Measurements from ENCODE around the gene UBR4. TPM values are rescaled to one million over a fixed set of nuclear protein-coding genes. Genes with fewer than 3 reads are reported as not detected.
A peak's percentile ranks its signal among the peaks of the same experiment; 100 is the strongest.

The UBR4 gene
- total and polyA plus RNA-seq, 4 donors = 103 to 182 (median 123) TPM

DNA sequence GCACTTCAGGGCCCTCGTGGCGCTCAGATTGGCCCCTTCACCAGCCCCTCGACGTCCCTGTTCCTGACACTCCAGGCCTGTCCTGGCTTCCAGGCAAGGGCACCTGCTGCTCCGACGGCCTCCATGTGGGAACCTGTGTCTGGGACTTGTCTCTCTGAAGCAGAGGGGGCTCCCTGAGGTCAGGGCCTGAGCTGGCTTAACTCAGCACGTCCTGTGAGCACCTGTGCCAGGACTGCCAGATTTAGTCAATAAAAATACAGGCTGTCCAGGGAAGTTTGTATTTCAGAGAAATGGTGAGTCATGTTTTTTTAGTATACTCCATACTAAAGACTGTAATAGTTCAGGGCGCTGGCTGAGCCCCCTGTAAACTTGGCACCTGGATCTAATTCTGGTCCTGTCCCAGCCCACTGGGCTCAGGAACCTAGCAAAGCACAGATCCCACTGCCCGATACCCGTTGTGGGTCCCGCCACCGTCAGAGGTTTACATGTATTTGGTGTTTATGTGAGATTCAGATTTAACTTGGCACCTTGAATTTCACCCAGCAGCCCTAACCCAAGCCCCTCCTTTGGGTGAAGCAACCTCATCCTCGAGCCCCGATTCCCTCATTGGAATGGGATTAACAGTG, 143.7 kb downstream of the UBR4 start:
- Histone ChIP-seq H3K4me1 (ENCODE audit: control insufficient read depth, insufficient read depth, low read length) (peaks cover 34% of the 10 kb centered on the region), H3K27ac (ENCODE audit: low read depth, low read length) (peak overlapping the region; percentile 57), H3K27me3 (ENCODE audit: control insufficient read depth, insufficient read depth, low read length) (peaks cover 7% of the 10 kb centered on the region), H3K9me3 (ENCODE audit: control insufficient read depth, insufficient read depth, low read length) (no peaks in the 10 kb centered on the region), H3K36me3 (ENCODE audit: control insufficient read depth, insufficient read depth, low read length) (no peaks in the 10 kb centered on the region), H3K4me3 (ENCODE audit: low read depth, low read length) (no peak overlapping the region)
- 45% methylated on average over 9 of the region's 14 CpGs for WGBS (ENCODE audit: insufficient coverage)
- no peak for DNase-seq (ENCODE audit: low read depth in 4 of 6, low spot score in 6 of 6)

GRCh38 chr1:19065526-19066247, 144.4 kb downstream of the UBR4 start:
- no peaks in the 10 kb centered on the region for H3K9me3 ChIP-seq (ENCODE audit: control insufficient read depth, insufficient read depth, low read length)
- WGBS (ENCODE audit: insufficient coverage) = 94% methylated on average over 12 of the region's 16 CpGs
- peaks cover 4% of the 10 kb centered on the region for H3K27me3 ChIP-seq (ENCODE audit: control insufficient read depth, insufficient read depth, low read length)
- H3K27ac ChIP-seq (ENCODE audit: low read depth, low read length) = no peak overlapping the region
- peaks cover 34% of the 10 kb centered on the region for H3K4me1 ChIP-seq (ENCODE audit: control insufficient read depth, insufficient read depth, low read length)
- no peak overlapping the region for H3K4me3 ChIP-seq (ENCODE audit: low read depth, low read length)
- H3K36me3 ChIP-seq (ENCODE audit: control insufficient read depth, insufficient read depth, low read length) = no peaks in the 10 kb centered on the region
- DNase-seq (ENCODE audit: low read depth in 4 of 6, low spot score in 6 of 6) = no peak

DNA sequence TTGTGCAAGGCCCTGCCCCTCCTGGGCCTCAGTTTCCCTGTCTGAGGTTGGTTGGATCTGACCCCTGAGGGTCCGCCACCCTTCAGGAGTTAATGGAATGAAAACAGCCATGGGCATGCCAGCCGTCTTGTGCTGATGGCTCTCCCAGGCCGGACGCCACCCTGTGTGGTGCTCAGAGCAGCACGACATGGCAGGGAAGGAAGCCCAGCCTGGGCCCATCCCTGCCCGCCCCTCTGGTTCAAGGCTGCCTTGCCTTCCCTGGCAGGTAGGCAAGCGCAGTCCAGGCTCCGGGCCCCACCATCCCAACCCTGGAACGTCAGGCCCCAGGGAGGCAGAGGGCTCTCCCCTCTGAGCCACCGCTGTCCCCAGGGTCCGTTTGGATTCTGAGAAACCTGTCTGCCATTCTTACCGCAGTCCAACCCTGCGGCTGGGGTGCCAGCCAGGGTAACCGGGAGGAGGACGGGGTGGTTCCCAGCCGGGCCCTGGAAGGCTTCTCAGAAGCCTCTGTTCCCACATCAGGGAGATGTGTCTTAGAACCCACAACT, 145.1 kb downstream of the UBR4 start:
- no peak overlapping the region for H3K4me3 ChIP-seq (ENCODE audit: low read depth, low read length)
- H3K27ac ChIP-seq (ENCODE audit: low read depth, low read length) = no peak overlapping the region
- no peaks in the 10 kb centered on the region for H3K9me3 ChIP-seq (ENCODE audit: control insufficient read depth, insufficient read depth, low read length)
- H3K36me3 ChIP-seq (ENCODE audit: control insufficient read depth, insufficient read depth, low read length) = no peaks in the 10 kb centered on the region
- 90% methylated on average over 16 of the region's 16 CpGs for WGBS (ENCODE audit: insufficient coverage)
- H3K27me3 ChIP-seq (ENCODE audit: control insufficient read depth, insufficient read depth, low read length) = peaks cover 4% of the 10 kb centered on the region
- peaks cover 32% of the 10 kb centered on the region for H3K4me1 ChIP-seq (ENCODE audit: control insufficient read depth, insufficient read depth, low read length)
- no peak for DNase-seq (ENCODE audit: low read depth in 4 of 6, low spot score in 6 of 6)

GRCh38 chr1:19063122-19063521, 146.9 kb downstream of the UBR4 start:
- Histone ChIP-seq H3K27ac (ENCODE audit: low read depth, low read length) (no peak overlapping the region), H3K4me1 (ENCODE audit: control insufficient read depth, insufficient read depth, low read length) (peaks cover 24% of the 10 kb centered on the region), H3K36me3 (ENCODE audit: control insufficient read depth, insufficient read depth, low read length) (no peaks in the 10 kb centered on the region), H3K4me3 (ENCODE audit: low read depth, low read length) (no peak overlapping the region), H3K27me3 (ENCODE audit: control insufficient read depth, insufficient read depth, low read length) (peaks cover 9% of the 10 kb centered on the region), H3K9me3 (ENCODE audit: control insufficient read depth, insufficient read depth, low read length) (no peaks in the 10 kb centered on the region)
- no peak for DNase-seq (ENCODE audit: low read depth in 4 of 6, low spot score in 6 of 6)
- WGBS (ENCODE audit: insufficient coverage) = 90% methylated on average over 12 of the region's 12 CpGs

DNA sequence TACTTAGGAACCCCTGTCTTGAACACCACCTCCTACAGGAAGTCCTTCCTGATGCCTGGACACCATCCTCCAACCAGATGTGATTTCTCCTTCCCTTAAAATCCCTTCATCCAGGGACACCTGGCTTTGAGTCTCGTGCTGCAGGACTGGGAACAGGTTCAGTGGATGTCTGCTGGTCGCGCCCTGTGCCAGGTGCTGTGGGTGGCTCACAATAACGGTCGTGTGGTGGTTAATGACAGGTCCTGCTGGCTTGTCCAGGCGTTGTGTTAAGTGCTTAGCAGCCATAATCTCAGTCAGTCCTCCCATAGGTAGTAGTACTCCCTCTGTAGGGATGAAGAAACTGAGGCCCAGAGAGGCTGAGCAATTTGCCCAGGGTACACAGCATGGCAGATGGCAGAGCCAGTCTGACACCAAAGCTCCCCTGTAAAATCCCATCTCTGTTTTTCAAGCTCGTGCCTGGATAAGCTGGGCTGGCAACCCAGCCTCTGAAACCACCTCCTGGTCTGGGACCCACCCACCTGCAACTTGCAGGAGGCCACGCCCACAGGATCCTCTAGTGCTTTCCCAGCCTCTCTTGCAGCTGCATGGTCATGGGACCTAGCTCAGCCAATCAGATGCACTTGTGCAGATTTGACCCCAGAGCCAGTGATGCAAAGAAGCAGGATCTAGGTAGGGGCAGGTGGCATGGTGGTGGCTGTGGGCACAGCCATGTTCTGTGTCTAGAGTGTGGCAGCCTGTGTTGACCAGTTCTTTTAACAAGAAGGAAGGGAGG, 147.6 kb downstream of the UBR4 start:
- Histone ChIP-seq H3K36me3 (ENCODE audit: control insufficient read depth, insufficient read depth, low read length) (no peaks in the 10 kb centered on the region), H3K9me3 (ENCODE audit: control insufficient read depth, insufficient read depth, low read length) (no peaks in the 10 kb centered on the region), H3K4me3 (ENCODE audit: low read depth, low read length) (no peak overlapping the region), H3K27me3 (ENCODE audit: control insufficient read depth, insufficient read depth, low read length) (peaks cover 8% of the 10 kb centered on the region), H3K4me1 (ENCODE audit: control insufficient read depth, insufficient read depth, low read length) (peaks cover 17% of the 10 kb centered on the region), H3K27ac (ENCODE audit: low read depth, low read length) (no peak overlapping the region)
- WGBS (ENCODE audit: insufficient coverage) = 82% methylated on average over 4 of the region's 8 CpGs
- DNase-seq (ENCODE audit: low read depth in 4 of 6, low spot score in 6 of 6) = no peak

DNA sequence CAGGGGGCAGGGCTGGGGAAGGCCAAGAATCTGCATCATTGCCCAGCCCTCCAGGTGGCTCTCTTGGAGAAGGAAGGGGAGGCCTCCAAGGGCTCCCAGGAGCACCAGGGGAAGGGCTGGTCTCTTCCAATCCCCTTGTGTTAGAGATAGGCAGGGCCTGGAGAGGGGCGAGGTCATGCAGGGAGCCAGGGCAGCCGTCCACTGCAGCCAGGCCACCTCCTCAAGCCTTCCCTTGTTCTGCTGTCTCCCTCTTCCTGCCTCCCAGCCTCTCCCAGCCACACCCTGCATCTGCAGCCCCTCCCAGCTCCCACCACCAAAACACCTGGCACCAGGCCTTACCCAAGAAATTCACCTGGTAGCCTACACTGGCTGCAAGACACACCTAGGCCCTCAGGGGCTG, 148.3 kb downstream of the UBR4 start:
- Histone ChIP-seq H3K27ac (ENCODE audit: low read depth, low read length) (no peak overlapping the region), H3K4me3 (ENCODE audit: low read depth, low read length) (no peak overlapping the region), H3K4me1 (ENCODE audit: control insufficient read depth, insufficient read depth, low read length) (peaks cover 11% of the 10 kb centered on the region), H3K9me3 (ENCODE audit: control insufficient read depth, insufficient read depth, low read length) (no peaks in the 10 kb centered on the region), H3K36me3 (ENCODE audit: control insufficient read depth, insufficient read depth, low read length) (no peaks in the 10 kb centered on the region), H3K27me3 (ENCODE audit: control insufficient read depth, insufficient read depth, low read length) (peaks cover 5% of the 10 kb centered on the region)
- DNase-seq (ENCODE audit: low read depth in 4 of 6, low spot score in 6 of 6) = no peak
- WGBS (ENCODE audit: insufficient coverage) = 78% methylated on average over 2 of the region's 2 CpGs

DNA sequence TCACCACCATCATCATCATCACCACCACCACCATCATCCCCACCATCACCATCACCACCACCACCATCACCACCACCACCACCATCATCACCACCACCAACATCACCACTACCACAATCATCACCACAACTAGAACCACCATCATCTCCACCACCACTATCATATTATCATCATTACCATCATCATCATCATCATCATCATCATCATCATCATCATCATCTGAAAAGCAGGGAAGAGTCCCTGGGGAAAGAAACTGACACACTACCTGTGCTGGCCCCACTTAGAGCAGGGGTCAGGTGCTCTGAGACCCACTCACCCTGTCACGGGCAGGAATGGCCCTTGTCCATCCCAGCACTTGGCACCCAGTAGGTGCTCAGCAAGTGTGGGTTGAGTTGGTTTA, 148.7 kb downstream of the UBR4 start:
- Histone ChIP-seq H3K4me1 (ENCODE audit: control insufficient read depth, insufficient read depth, low read length) (peaks cover 6% of the 10 kb centered on the region), H3K27ac (ENCODE audit: low read depth, low read length) (no peak overlapping the region), H3K27me3 (ENCODE audit: control insufficient read depth, insufficient read depth, low read length) (peaks cover 5% of the 10 kb centered on the region), H3K36me3 (ENCODE audit: control insufficient read depth, insufficient read depth, low read length) (no peaks in the 10 kb centered on the region), H3K9me3 (ENCODE audit: control insufficient read depth, insufficient read depth, low read length) (no peaks in the 10 kb centered on the region), H3K4me3 (ENCODE audit: low read depth, low read length) (no peak overlapping the region)
- WGBS (ENCODE audit: insufficient coverage) = 100% methylated on average over 1 of the region's 1 CpG
- DNase-seq (ENCODE audit: low read depth in 4 of 6, low spot score in 6 of 6) = no peak

- H3K36me3 ChIP-seq (ENCODE audit: control insufficient read depth, insufficient read depth, low read length) = no peaks in the 10 kb centered on the region
- peaks cover 10% of the 10 kb centered on the region for H3K27me3 ChIP-seq (ENCODE audit: control insufficient read depth, insufficient read depth, low read length)
- no peak overlapping the region for H3K4me3 ChIP-seq (ENCODE audit: low read depth, low read length)
- H3K9me3 ChIP-seq (ENCODE audit: control insufficient read depth, insufficient read depth, low read length) = no peaks in the 10 kb centered on the region
- WGBS (ENCODE audit: insufficient coverage) = 67% methylated on average over 4 of the region's 4 CpGs
- no peak overlapping the region for H3K27ac ChIP-seq (ENCODE audit: low read depth, low read length)
- H3K4me1 ChIP-seq (ENCODE audit: control insufficient read depth, insufficient read depth, low read length) = peaks cover 4% of the 10 kb centered on the region
- DNase-seq (ENCODE audit: low read depth in 4 of 6, low spot score in 6 of 6) = no peak
Observed at GRCh38 chr1:19059773-19060172, 150.3 kb downstream of the UBR4 start.

DNA sequence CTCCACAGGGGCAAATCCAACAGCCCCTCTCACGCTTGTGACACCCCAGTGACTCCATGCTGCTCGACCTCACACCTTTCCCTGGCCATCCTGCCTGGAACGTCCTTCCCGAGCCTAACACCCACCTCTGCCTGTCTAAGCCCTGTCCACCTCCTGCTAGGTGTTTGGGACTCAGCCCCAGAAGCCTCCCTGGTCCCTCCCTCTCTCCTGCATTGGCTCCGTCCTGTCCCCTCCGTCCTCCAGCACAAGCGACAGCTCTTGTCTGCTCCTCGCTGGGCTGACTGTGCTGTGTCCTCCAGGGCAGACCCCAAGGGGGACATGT, 151.6 kb downstream of the UBR4 start:
- peaks cover 14% of the 10 kb centered on the region for H3K27me3 ChIP-seq (ENCODE audit: control insufficient read depth, insufficient read depth, low read length)

More for the DNA sequence above, 151.6 kb downstream of the UBR4 start:
- H3K9me3 ChIP-seq (ENCODE audit: control insufficient read depth, insufficient read depth, low read length) = no peaks in the 10 kb centered on the region
- H3K27ac ChIP-seq (ENCODE audit: low read depth, low read length) = no peak overlapping the region
- 57% methylated on average over 8 of the region's 8 CpGs for WGBS (ENCODE audit: insufficient coverage)
- H3K4me3 ChIP-seq (ENCODE audit: low read depth, low read length) = no peak overlapping the region
- no peak for DNase-seq (ENCODE audit: low read depth in 4 of 6, low spot score in 6 of 6)
- H3K36me3 ChIP-seq (ENCODE audit: control insufficient read depth, insufficient read depth, low read length) = no peaks in the 10 kb centered on the region
- peaks cover 17% of the 10 kb centered on the region for H3K4me1 ChIP-seq (ENCODE audit: control insufficient read depth, insufficient read depth, low read length)

All from spinal cord (tissue), 10 donors.